Endodermal cell (in vitro differentiated cells): ENCODE results near the gene C1GALT1C1L. TPM values are rescaled to one million over a fixed set of nuclear protein-coding genes. Genes with fewer than 3 reads are reported as not detected.

Experiments used
- DNase-seq: peaks from one replicate; pipeline ENCODE4 v3.0.0-alpha.2; 2017
- H3K27ac ChIP-seq: 2 replicates; pipeline ENCODE4 v1.5.1; 2013; ENCODE audit warnings: mild to moderate bottlenecking, low read depth, low read length, moderate library complexity
- H3K27me3 ChIP-seq: 2 replicates; pipeline ENCODE4 v1.6.1; 2013; ENCODE audit warnings: mild to moderate bottlenecking, low read length, moderate library complexity; ENCODE audit not compliant: insufficient read depth, control insufficient read depth, poor library complexity, severe bottlenecking
- H3K36me3 ChIP-seq: 2 replicates; pipeline ENCODE4 v1.7.0; 2013; ENCODE audit warnings: mild to moderate bottlenecking, low read length, moderate library complexity; ENCODE audit not compliant: control insufficient read depth, insufficient read depth
- H3K4me1 ChIP-seq: one replicate; pipeline ENCODE4 v1.7.0; 2013; ENCODE audit warnings: low read length; ENCODE audit not compliant: control insufficient read depth, insufficient read depth
- H3K4me3 ChIP-seq: 2 replicates; pipeline ENCODE4 v1.5.1; 2013; ENCODE audit warnings: mild to moderate bottlenecking, low read length, moderate library complexity
- H3K9ac ChIP-seq: 2 replicates; pipeline ENCODE4 v1.6.1; 2013; ENCODE audit warnings: mild to moderate bottlenecking, low read length, moderate library complexity; ENCODE audit not compliant: poor library complexity, severe bottlenecking; ENCODE audit errors: extremely low read depth
- H3K9me3 ChIP-seq: 2 replicates; pipeline ENCODE4 v1.6.1; 2013; ENCODE audit warnings: mild to moderate bottlenecking, low read length, moderate library complexity; ENCODE audit not compliant: control insufficient read depth
- H3K27ac Mint-ChIP-seq: 2 replicates; pipeline ENCODE4 v1.8.0; 2020; ENCODE audit warnings: mixed read lengths
- H3K27me3 Mint-ChIP-seq: 2 replicates; pipeline ENCODE4 v1.8.0; 2021; ENCODE audit warnings: mild to moderate bottlenecking, mixed read lengths; ENCODE audit not compliant: insufficient read depth
- H3K36me3 Mint-ChIP-seq: 2 replicates; pipeline ENCODE4 v1.8.0; 2020; ENCODE audit warnings: low read depth, mixed read lengths
- H3K4me1 Mint-ChIP-seq: 2 replicates; pipeline ENCODE4 v1.8.0; 2020; ENCODE audit warnings: mixed read lengths
- H3K4me3 Mint-ChIP-seq: 2 replicates; pipeline ENCODE4 v1.8.0; 2020; ENCODE audit warnings: mild to moderate bottlenecking, moderate library complexity, mixed read lengths
- H3K9me3 Mint-ChIP-seq: 2 replicates; pipeline ENCODE4 v1.8.0; 2020; ENCODE audit warnings: mild to moderate bottlenecking, mixed read lengths
- CTCF ChIP-seq: fragments of 200-600 bp; sonication (generic); conservative IDR thresholded peaks from 2 replicates; pipeline ENCODE4 v1.5.0; 2021; ENCODE audit warnings: antibody characterized with exemption, mild to moderate bottlenecking
- WGBS, 2 experiments: methylation state at CpG; one replicate each; pipeline versions ENCODE4 v1.1.5 to v1.1.7; 2013; ENCODE audit warnings: missing lambda C conversion rate in 2 of 2, mixed read lengths in 1 of 2; ENCODE audit not compliant: insufficient coverage in 1 of 2, insufficient read length in 1 of 2; 5-methylcytosine and 5-hydroxymethylcytosine counted together
- total RNA-seq, 2 donors: library from RNA; stranded (reverse); fragmentation: NEBNext Ultra II Directional in 1 of 2; extraction: Animal tissue kit (Norgen Biotek cat#: 25700) in 1 of 2; gene quantifications; 2 replicates in 1 of 2; 3 replicates in 1 of 2; pipeline ENCODE4 v1.2.1, GENCODE V29; 2021

C1GALT1C1L gene
- total RNA-seq, 2 donors from 2014 or later = not detected

DNA sequence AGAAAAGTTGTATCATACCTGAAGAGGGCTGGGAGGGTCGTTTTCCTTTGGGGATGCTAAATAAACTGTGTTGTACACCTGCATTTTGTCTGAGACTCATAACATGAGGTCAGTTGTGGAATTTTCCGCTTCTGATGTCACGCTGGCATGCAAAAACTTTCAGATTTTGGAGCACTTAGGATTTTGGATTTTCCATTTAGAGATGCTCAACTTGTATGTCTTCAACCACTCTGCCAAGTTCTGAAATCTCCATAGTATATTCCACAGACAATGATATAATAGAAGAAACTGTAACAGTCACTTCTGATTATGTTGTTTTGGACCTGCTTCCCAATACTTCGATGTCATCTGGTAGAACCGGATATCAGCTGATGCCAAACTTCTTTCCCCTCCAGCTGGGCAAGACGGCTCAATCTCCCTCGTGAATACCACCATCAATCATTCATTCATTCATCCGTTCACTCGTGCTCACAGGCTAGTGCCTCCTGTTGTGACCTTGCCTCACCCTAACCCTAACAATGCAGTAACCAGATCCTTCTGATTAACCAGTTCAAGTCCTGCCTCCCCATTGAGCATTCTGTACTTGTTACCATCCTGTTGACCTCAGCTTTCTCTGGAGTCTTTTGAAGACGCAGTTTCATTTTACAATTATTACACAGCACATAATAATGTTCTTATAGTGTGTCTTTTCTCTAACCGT lies 44.5 kb downstream of the C1GALT1C1L start:
- Histone ChIP-seq H3K4me3 (no peak overlapping the region), H3K4me1 (peaks cover 6% of the 10 kb centered on the region), H3K36me3 (no peaks in the 10 kb centered on the region), H3K27ac (no peak overlapping the region), H3K27me3 (no peaks in the 10 kb centered on the region), H3K9ac (no peak overlapping the region), H3K9me3 (no peaks in the 10 kb centered on the region)
- Mint-ChIP-seq H3K4me1 (peaks cover 28% of the 10 kb centered on the region), H3K27me3 (peaks cover 2% of the 10 kb centered on the region), H3K4me3 (no peak overlapping the region), H3K36me3 (no peaks in the 10 kb centered on the region), H3K27ac (no peak overlapping the region), H3K9me3 (no peaks in the 10 kb centered on the region)
- no peak for TF ChIP-seq CTCF
- WGBS, 2 experiments = 83 to 87% methylated on average over 7 to 11 of the region's 11 CpGs
- DNase-seq = no peak

Other genes with a start within 250 kb of the C1GALT1C1L start
- gene THADA, start 80.4 kb downstream of the C1GALT1C1L start, total RNA-seq = 10 to 100 TPM; 32.8 to 35.0 TPM
- 1 to 10 TPM; 5.0 to 5.3 TPM for gene PLEKHH2, start 39.2 kb downstream of the C1GALT1C1L start, total RNA-seq
- 10 to 100 TPM; 17.1 to 39.7 TPM for gene DYNC2LI1, start 97.6 kb upstream of the C1GALT1C1L start, total RNA-seq
- gene ABCG5, start 162.4 kb upstream of the C1GALT1C1L start, total RNA-seq = not detected
- gene ABCG8, start 162.5 kb upstream of the C1GALT1C1L start, total RNA-seq = not detected